SK-N-SH (cell line): Measurements from ENCODE around the gene MLST8. TPM values are rescaled to one million over a fixed set of nuclear protein-coding genes. Genes with fewer than 3 reads are reported as not detected.

Source experiments
- CTCF ChIA-PET: fragments of 300-600, 350-600 bp; formaldehyde crosslinking; extraction: SDS; loops from one replicate; lab custom pipeline; 2021; lab: Yijun Ruan, JAX
- POLR2A ChIA-PET: fragments of 350-600 bp; sonication (Branson Sonifier 250); formaldehyde crosslinking; extraction: SDS; loops from one replicate; lab custom pipeline; 2020; ENCODE audit warnings: antibody characterized with exemption, inconsistent platforms; lab: Yijun Ruan, JAX
- DNase-seq: peaks from one replicate; pipeline ENCODE4 v3.0.0; 2012
- H2AFZ ChIP-seq: fragments of 200-600 bp; sonication (generic); 2 replicates; pipeline ENCODE4 v1.8.1; 2016; ENCODE audit warnings: antibody characterized with exemption, mild to moderate bottlenecking, low read depth
- H3F3A ChIP-seq: fragments of 200-600 bp; sonication (generic); replicated peaks from 2 replicates; pipeline ENCODE3; 2016; ENCODE audit warnings: antibody characterized with exemption, mild to moderate bottlenecking; ENCODE audit not compliant: insufficient read depth
- H3K27ac ChIP-seq, 2 experiments: fragments of 200-500 bp in 1 of 2; fragments of 200-600 bp in 1 of 2; sonication (Bioruptor generic) in 1 of 2; sonication (generic), shearing (Covaris generic) in 1 of 2; 2 replicates each; pipeline versions ENCODE4 v1.5.1 to v1.6.1; 2014 to 2016; ENCODE audit warnings: low read depth in 2 of 2, inconsistent platforms in 1 of 2, low read length in 1 of 2, mild to moderate bottlenecking in 1 of 2, mixed read lengths in 1 of 2
- H3K27me3 ChIP-seq: fragments of 200-600 bp; sonication (generic), shearing (Covaris generic); 2 replicates; pipeline ENCODE4 v1.6.1; 2016; ENCODE audit warnings: mixed run types; ENCODE audit not compliant: insufficient read depth
- H3K36me3 ChIP-seq, 2 experiments: fragments of 200-500 bp in 1 of 2; fragments of 200-600 bp in 1 of 2; sonication (Bioruptor generic) in 1 of 2; sonication (generic) in 1 of 2; replicated peaks in 1 of 2; 2 replicates each; pipeline versions ENCODE3 to v1.5.1; 2014 to 2016; ENCODE audit warnings: low read length in 1 of 2, mild to moderate bottlenecking in 1 of 2; ENCODE audit not compliant: insufficient read depth in 2 of 2, control insufficient read depth in 1 of 2
- H3K4me1 ChIP-seq, 2 experiments: fragments of 200-500 bp in 1 of 2; fragments of 200-600 bp in 1 of 2; sonication (Bioruptor generic) in 1 of 2; sonication (generic), shearing (Covaris generic) in 1 of 2; 2 replicates each; pipeline versions ENCODE4 v1.5.1 to v1.6.1; 2014 to 2016; ENCODE audit warnings: low read depth in 1 of 2, low read length in 1 of 2, mixed run types in 1 of 2; ENCODE audit not compliant: insufficient read depth in 2 of 2, control insufficient read depth in 1 of 2
- H3K4me2 ChIP-seq: fragments of 200-600 bp; sonication (generic), shearing (Covaris generic); 2 replicates; pipeline ENCODE4 v1.6.1; 2017; ENCODE audit warnings: mixed run types
- H3K4me3 ChIP-seq, 2 experiments: fragments of 200-500 bp in 1 of 2; fragments of 200-600 bp in 1 of 2; sonication (Bioruptor generic) in 1 of 2; sonication (generic), shearing (Covaris generic) in 1 of 2; 2 replicates each; pipeline versions ENCODE4 v1.5.1 to v1.8.1; 2014 to 2016; ENCODE audit warnings: low read depth in 2 of 2, inconsistent platforms in 1 of 2, low read length in 1 of 2, mild to moderate bottlenecking in 1 of 2, mixed read lengths in 1 of 2, moderate library complexity in 1 of 2
- H3K79me2 ChIP-seq: fragments of 200-600 bp; sonication (generic); 2 replicates; pipeline ENCODE4 v1.8.1; 2017; ENCODE audit warnings: mild to moderate bottlenecking; ENCODE audit not compliant: insufficient read depth
- H3K9ac ChIP-seq: fragments of 200-600 bp; sonication (generic); 2 replicates; pipeline ENCODE4 v1.6.1; 2017; ENCODE audit warnings: mixed run types
- H3K9me2 ChIP-seq: fragments of 200-600 bp; sonication (generic); 2 replicates; pipeline ENCODE4 v1.6.1; 2017; ENCODE audit warnings: mixed run types
- H3K9me3 ChIP-seq: fragments of 200-600 bp; sonication (generic); 2 replicates; pipeline ENCODE4 v1.6.1; 2017; ENCODE audit warnings: mixed run types, mild to moderate bottlenecking, moderate library complexity
- H4K20me1 ChIP-seq: fragments of 200-600 bp; sonication (generic); 2 replicates; pipeline ENCODE4 v1.6.1; 2017; ENCODE audit warnings: mild to moderate bottlenecking, mixed run types; ENCODE audit not compliant: insufficient read depth
- EP300 ChIP-seq, 2 experiments: IDR thresholded peaks; 2 replicates each; pipeline versions ENCODE4 v1.4.0 to v1.6.1; 2012; ENCODE audit warnings: borderline replicate concordance in 1 of 2, low read depth in 1 of 2, low read length in 1 of 2
- FOSL2 ChIP-seq: IDR thresholded peaks from 2 replicates; pipeline ENCODE4 v1.4.0; 2012; ENCODE audit warnings: low read depth, mild to moderate bottlenecking, moderate library complexity, borderline replicate concordance
- FOXM1 ChIP-seq: IDR thresholded peaks from 2 replicates; pipeline ENCODE4 v1.4.0; 2012; ENCODE audit warnings: low read depth, mild to moderate bottlenecking
- IRF3 ChIP-seq: fragments of 150-350 bp; IDR thresholded peaks from 2 replicates; pipeline ENCODE4 v1.6.1; 2016; ENCODE audit warnings: mild to moderate bottlenecking, low read depth, low read length
- JUND ChIP-seq: IDR thresholded peaks from 2 replicates; pipeline ENCODE4 v1.4.0; 2012
- MEF2A ChIP-seq: IDR thresholded peaks from 2 replicates; pipeline ENCODE4 v1.4.0; 2012; ENCODE audit warnings: low read depth, borderline replicate concordance
- MXI1 ChIP-seq: IDR thresholded peaks from 2 replicates; pipeline ENCODE4 v1.6.1; 2012; ENCODE audit warnings: mild to moderate bottlenecking, low read depth, low read length, improper control_type of control experiment
- RCOR1 ChIP-seq: fragments of 150-350 bp; IDR thresholded peaks from 2 replicates; pipeline ENCODE4 v1.6.1; 2017; ENCODE audit warnings: antibody characterized with exemption, low read length
- REST ChIP-seq: IDR thresholded peaks from 2 replicates; pipeline ENCODE4 v1.6.1; 2012; ENCODE audit warnings: mild to moderate bottlenecking, low read depth, low read length, moderate library complexity
- RFX5 ChIP-seq: IDR thresholded peaks from 2 replicates; pipeline ENCODE4 v1.6.1; 2012; ENCODE audit warnings: mild to moderate bottlenecking, improper control_type of control experiment, low read length
- TAF1 ChIP-seq: IDR thresholded peaks from 2 replicates; pipeline ENCODE4 v1.6.1; 2012; ENCODE audit warnings: low read depth, mild to moderate bottlenecking, low read length, moderate library complexity, borderline replicate concordance
- TCF12 ChIP-seq: IDR thresholded peaks from 2 replicates; pipeline ENCODE4 v1.4.0; 2012
- TEAD4 ChIP-seq: IDR thresholded peaks from 2 replicates; pipeline ENCODE4 v1.4.0; 2012; ENCODE audit warnings: mild to moderate bottlenecking, borderline replicate concordance; ENCODE audit not compliant: insufficient read depth
- YY1 ChIP-seq: IDR thresholded peaks from 2 replicates; pipeline ENCODE4 v1.4.0; 2012; ENCODE audit warnings: low read depth, mild to moderate bottlenecking
- WGBS: methylation state at CpG from one replicate; pipeline ENCODE4 v1.1.6; 2017; ENCODE audit warnings: low lambda C conversion rate; 5-methylcytosine and 5-hydroxymethylcytosine counted together
- polyA plus RNA-seq, 3 experiments: library from polyadenylated mRNA; depleted of rRNA; stranded (reverse); fragments of >200 nt; gene quantifications; 2 replicates each; pipeline ENCODE4 v1.2.3, GENCODE V29; 2012
- TF ChIP-seq, protein P1 (sequence below): fragments of 200-600 bp; sonication (generic); IDR thresholded peaks from 2 replicates; pipeline ENCODE4 v1.6.1; 2017; ENCODE audit warnings: antibody characterized with exemption, mild to moderate bottlenecking, moderate library complexity
- TF ChIP-seq, protein P2 (sequence below): IDR thresholded peaks from 2 replicates; pipeline ENCODE4 v1.4.0; 2012; ENCODE audit warnings: low read depth, borderline replicate concordance
- TF ChIP-seq, protein P3 (sequence below): IDR thresholded peaks from 2 replicates; pipeline ENCODE4 v1.4.0; 2012; ENCODE audit warnings: low read depth

MLST8 gene
- polyA plus RNA-seq, 1 of the 3 experiments (the other 2 are of a cell fraction) = 85.4 TPM

- Histone ChIP-seq H3K36me3 (peaks cover 0 to 67% of the 10 kb centered on the region in 2 experiments), H3K27ac (no peak overlapping the region), H4K20me1 (peaks cover 30% of the 10 kb centered on the region), H3F3A (no peaks in the 10 kb centered on the region), H3K9me3 (no peaks in the 10 kb centered on the region), H3K9ac (no peak overlapping the region), H3K9me2 (no peaks in the 10 kb centered on the region), H3K27me3 (no peaks in the 10 kb centered on the region), H3K4me1 (no peaks in the 10 kb centered on the region; a peak in 1 of 4 replicates), H3K4me3 (no peak overlapping the region), H2AFZ (no peak overlapping the region), H3K79me2 (peaks cover 32% of the 10 kb centered on the region), H3K4me2 (no peak overlapping the region)
- no peak for DNase-seq
- ChIA-PET POLR2A (no interaction called here), CTCF (interaction anchor here (0.7 to 1.6 kb wide), 2 partner anchors 12 to 21 kb away, joined by 3 to 5 read pairs; partner anchors contain the start of gene ECI1)
- 93% methylated on average over 7 of the region's 13 CpGs for WGBS
- TF ChIP-seq JUND = no peak
- no peak for TF ChIP-seq IRF3
- TF ChIP-seq TAF1 = no peak
- TF ChIP-seq MXI1 = no peak
- TF ChIP-seq EP300 (IDR thresholded peaks at IDR 0.05; ENCODE audit: borderline replicate concordance in 1 of 2, low read depth in 1 of 2, low read length in 1 of 2) = no peak
- no peak for TF ChIP-seq MEF2A
- no peak for TF ChIP-seq YY1
- TF ChIP-seq, protein P1, sequence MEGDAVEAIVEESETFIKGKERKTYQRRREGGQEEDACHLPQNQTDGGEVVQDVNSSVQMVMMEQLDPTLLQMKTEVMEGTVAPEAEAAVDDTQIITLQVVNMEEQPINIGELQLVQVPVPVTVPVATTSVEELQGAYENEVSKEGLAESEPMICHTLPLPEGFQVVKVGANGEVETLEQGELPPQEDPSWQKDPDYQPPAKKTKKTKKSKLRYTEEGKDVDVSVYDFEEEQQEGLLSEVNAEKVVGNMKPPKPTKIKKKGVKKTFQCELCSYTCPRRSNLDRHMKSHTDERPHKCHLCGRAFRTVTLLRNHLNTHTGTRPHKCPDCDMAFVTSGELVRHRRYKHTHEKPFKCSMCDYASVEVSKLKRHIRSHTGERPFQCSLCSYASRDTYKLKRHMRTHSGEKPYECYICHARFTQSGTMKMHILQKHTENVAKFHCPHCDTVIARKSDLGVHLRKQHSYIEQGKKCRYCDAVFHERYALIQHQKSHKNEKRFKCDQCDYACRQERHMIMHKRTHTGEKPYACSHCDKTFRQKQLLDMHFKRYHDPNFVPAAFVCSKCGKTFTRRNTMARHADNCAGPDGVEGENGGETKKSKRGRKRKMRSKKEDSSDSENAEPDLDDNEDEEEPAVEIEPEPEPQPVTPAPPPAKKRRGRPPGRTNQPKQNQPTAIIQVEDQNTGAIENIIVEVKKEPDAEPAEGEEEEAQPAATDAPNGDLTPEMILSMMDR = no peak
- TF ChIP-seq REST = no peak
- no peak for TF ChIP-seq RCOR1
- no peak for TF ChIP-seq TCF12
- TF ChIP-seq FOSL2 = no peak
- TF ChIP-seq, protein P2, sequence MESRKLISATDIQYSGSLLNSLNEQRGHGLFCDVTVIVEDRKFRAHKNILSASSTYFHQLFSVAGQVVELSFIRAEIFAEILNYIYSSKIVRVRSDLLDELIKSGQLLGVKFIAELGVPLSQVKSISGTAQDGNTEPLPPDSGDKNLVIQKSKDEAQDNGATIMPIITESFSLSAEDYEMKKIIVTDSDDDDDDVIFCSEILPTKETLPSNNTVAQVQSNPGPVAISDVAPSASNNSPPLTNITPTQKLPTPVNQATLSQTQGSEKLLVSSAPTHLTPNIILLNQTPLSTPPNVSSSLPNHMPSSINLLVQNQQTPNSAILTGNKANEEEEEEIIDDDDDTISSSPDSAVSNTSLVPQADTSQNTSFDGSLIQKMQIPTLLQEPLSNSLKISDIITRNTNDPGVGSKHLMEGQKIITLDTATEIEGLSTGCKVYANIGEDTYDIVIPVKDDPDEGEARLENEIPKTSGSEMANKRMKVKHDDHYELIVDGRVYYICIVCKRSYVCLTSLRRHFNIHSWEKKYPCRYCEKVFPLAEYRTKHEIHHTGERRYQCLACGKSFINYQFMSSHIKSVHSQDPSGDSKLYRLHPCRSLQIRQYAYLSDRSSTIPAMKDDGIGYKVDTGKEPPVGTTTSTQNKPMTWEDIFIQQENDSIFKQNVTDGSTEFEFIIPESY = no peak
- no peak for TF ChIP-seq TEAD4
- no peak for TF ChIP-seq RFX5
- no peak for TF ChIP-seq FOXM1
- TF ChIP-seq, protein P3, sequence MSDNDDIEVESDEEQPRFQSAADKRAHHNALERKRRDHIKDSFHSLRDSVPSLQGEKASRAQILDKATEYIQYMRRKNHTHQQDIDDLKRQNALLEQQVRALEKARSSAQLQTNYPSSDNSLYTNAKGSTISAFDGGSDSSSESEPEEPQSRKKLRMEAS = no peak
Observed at GRCh38 chr16:2230376-2230775, 25.1 kb downstream of the MLST8 start.
